NCI-H146 treated with DMSO at 0.1 percent for 48 hours (cell line): ENCODE results near the gene KIAA1328.
"Not testable (repeated sequence)": the region's sequence is repeated elsewhere in the genome, so short reads cannot be mapped to it uniquely, and the experiment has no call there.

Experiments used
- DNase-seq: peaks from one replicate; lab custom pipeline; 2025; ENCODE audit not compliant: unreplicated experiment; lab: John Stamatoyannopoulos, UW

The KIAA1328 gene

DNA sequence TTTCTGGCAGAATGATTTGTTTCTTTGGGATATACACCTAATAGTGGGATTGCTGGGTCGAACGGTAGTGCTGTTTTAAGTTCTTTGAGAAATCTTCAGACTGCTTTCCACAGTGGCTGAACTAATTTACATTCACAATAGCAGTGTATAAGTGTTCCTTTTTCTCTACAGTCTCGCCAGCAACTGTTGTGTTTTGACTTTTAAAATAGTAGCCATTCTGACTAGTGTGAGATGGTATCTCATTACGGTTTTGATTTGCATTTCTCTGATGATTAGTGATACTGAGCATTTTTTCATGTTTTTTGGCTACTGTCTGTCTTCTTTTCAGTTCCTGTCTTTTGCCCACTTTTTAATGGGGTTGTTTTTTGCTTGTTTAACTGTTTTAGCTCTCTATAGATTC, 306.2 kb downstream of the KIAA1328 start:
- no peak for DNase-seq

DNA sequence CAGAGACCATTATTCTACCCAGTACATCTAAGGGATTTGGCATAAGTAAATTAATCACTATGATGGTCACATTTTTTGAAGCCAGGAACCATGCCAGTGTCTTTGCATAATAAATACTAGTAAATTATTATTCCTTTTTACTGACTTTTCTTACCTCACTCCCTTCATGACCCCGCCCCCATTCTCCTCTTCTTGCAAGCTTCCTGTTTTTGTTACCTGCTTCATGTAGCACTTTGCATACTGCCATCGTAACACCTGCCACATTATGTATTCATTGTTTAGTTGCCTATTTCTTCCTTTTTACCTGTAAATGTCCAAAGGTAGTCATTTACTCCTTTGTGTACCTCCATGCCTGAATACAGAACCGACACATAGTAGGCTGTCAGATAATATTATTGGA, 309.5 kb downstream of the KIAA1328 start:
- DNase-seq: no peak

DNA sequence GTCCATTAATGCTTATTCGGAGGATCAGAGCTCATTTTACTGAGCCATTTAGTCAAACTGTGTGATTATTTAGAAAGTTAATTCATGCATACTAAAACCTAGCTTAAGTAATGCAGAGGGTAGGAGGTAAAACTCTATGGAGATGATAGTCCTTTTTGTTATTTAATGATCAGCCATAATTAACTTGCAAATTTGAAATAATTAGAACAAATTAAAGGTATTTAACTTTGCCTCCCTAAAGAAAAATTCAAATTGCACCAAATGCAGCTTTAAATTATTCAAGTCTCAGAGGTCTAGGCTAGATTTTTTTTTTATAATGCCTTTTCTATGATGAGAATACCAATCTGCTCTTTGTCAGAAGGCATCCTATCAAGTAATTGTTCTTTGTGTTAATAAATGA, 310.9 kb downstream of the KIAA1328 start:
- DNase-seq: no peak

DNA sequence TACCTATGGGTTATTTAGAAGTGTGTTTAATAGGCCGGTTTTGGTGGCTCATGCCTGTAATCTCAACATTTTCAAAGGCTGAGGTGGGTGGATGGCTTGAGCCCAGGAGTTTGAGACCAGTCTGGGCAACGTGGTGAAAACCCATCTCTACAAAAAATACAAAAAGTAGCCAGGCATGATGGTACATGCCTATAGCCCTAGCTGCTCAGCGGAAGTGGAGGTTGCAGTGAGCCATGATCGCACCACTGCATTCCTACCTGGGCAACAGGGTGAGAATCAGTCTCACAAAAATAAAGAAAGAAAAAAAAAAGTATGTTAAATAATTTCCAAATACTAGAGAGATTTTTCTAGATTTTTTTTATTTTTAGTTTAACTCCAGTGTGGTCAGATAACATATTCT, 316.0 kb downstream of the KIAA1328 start:
- no peak for DNase-seq

DNA sequence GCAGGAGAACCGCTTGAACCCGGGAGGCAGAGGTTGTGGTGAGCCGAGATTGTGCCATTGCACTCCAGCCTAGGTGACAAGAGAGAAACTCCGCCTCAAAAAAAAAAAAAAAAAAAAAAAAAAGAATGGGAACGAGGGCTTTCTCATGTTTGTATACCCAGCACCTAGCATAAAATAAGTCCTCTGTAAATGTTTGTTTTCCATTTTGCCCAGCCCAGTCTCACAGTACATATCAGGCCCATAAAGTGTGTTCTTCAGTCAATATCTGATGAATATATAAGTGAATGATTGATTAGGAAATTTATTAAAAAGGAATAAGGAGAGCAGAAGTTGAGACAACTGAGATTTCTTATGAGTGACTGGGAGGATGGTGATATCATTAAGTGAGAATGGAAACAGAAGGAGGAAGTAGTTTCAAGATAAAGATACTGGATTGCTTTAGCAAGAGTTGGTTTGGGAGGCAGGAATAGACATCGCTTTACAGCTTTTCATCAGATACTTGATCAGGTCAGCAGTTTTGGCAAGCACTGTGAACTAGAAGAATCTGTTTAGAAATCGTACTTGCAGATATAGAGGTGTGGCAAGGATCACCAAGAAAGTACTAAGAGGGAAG, 327.5 kb downstream of the KIAA1328 start:
- DNase-seq: no peak

DNA sequence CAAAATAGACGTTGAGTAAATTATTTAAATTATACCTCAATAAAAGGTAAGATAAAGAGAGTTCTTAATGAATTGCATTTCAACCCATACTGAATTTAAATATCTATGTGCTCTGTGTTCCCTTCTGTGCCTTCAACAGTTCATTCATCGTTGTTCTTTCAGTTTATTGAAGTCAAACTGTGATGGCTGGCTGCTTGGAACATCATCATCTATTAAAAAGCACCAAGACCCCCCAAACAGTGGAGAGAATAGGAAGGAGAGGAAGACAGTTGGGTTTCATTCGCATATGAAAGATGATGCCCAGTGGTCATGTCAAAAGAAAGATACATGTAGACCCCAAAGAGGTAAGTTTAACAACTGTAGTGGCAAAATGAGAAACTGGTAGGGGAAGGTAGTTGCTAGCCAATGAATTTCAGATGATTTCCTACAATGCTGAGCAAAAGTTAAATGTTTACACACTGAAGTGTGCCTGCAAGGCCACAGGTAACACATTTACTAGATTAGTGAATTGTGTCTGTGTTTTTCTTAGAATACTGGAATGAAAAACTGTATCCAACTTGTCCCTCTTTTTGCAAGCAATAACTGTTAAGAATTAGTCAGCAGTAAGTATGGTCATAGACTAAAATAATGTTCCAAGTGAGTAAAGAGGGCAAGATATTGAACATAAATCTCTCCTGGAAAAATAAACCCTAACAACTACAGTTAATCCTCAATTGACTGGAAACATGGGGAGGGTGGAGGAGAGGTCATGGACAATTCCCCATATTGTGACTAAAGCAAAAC, 331.3 kb downstream of the KIAA1328 start:
- DNase-seq: no peak

DNA sequence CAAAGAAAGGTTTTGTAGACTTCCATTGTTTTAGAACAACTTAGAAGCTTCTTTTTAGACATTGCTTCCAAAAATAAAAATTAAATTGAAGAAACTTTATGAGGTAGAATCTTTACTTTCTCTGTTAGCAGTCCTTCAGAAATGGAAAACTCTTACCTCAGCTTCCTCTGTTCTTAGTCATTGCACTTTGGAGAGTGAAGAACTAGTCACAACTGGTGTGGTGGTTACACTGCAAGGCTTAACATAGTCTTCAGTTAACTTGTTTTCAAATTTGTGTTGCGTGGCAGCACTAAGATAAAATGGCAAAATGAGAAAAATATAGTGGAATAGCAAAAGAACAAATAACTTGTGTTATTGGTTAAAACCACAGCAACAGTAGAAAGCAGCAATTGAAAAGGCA, 332.6 kb downstream of the KIAA1328 start:
- no peak for DNase-seq

DNA sequence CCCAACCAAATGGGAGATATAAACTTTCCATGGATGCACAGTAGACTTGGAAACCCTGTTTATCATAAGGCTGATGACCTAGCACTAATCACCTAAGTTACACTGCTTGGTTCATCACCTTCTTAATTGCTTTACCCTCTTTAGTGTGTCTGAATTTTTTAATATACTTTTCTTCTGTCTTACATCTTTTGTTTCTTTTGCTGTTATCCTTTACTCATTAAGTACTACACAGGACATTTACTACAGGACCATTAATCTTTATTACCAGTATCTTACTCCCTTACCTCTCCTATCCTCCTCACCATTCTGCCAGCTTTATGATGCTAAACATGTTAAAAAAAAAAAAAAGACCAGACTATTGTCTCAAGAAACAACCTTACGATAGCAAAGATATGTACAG, 333.6 kb downstream of the KIAA1328 start:
- no peak for DNase-seq

DNA sequence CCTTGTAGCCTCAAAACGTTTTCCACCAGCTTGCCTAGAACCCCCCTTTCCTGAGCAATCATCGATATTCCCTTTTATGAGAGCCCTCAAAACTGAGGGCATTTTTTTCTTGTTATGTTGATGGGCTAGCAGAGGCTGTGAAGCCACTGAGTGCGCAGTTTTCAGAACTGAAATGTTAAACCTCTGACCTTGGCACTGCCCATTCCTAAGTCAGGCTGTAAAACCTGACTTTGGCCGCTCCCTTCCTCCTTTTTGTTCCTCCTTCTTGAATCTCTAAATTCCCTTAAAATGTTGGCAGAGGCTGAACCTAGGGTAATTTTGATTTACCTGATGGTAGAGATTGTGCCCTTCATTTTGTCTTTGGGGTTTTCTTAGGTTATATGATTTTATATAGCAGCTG, 334.2 kb downstream of the KIAA1328 start:
- no peak for DNase-seq

DNA sequence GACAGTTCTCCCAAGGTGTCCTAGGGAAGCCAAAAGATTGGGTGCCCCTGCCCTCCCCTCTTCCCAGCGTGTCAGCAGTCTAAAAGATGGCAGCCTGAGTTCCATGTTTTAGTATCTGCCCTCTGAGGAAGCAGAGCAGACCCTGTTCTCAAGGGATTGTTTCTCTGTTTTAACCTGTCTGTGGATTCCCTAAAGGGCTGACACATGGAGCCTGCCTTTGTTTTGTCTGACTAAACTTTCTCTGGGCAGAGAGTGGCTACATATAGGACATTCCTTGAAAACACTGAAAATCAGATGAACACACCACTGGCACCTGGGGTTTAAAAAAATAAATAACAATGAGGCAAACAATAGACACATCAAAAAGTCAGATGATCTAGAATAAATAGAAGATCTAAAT, 337.6 kb downstream of the KIAA1328 start:
- no peak for DNase-seq

DNA sequence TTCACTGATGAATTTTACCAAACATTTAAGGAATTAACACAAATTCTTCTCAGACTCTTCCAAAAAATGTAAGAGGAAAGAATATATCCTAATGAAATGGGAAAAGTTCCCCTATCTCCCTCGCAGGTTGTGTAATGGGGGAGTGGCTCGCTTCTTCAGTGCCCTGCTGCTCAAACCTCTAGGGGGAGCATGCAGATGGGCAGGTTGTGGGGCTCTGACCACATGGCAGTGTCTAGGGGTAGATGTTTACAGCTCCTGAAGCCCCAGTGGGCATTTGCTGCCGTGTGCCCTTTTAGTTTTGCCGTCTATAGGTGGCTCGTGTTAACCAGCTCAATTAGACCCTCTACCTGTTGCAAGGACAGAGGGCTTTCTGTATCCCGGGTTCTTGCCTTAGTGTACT, 338.0 kb downstream of the KIAA1328 start:
- DNase-seq: not testable (repeated sequence)

DNA sequence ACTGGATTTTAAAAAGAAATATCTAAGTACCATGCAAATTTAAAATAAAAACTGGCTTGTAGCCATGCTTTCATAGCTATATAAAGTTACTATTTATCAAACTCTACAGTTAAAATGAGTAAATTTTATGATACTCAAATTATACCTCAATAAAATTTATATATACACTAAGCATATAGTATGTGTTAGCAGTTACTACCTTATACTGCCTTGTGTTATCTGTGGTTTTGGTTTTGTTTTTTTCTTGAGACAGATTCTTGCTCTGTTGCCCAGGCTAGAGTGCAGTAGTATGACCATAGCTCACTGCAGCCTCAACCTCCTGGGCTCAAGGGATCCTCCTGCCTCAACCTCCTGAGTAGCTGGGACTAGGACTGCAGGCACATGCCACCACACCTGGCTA, 342.1 kb downstream of the KIAA1328 start:
- no peak for DNase-seq

DNA sequence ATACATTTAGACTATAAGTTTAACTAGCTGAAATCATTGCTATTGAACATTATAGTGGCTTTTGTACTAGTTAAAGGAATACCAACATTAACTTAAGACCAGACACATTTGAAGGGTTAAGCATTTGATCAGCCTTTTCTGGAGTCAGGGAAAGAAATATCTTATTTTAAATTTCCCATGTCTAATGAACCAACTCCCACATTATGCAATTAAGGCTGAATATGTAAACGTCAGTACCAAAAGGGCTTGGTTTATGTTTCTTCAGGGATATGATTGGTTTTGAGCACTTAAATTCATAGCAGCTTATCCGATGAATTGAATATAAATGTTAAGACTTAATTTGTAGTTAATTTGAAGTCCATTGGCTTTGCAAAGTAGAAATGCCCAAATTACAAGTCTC, 344.5 kb downstream of the KIAA1328 start:
- DNase-seq: no peak

DNA sequence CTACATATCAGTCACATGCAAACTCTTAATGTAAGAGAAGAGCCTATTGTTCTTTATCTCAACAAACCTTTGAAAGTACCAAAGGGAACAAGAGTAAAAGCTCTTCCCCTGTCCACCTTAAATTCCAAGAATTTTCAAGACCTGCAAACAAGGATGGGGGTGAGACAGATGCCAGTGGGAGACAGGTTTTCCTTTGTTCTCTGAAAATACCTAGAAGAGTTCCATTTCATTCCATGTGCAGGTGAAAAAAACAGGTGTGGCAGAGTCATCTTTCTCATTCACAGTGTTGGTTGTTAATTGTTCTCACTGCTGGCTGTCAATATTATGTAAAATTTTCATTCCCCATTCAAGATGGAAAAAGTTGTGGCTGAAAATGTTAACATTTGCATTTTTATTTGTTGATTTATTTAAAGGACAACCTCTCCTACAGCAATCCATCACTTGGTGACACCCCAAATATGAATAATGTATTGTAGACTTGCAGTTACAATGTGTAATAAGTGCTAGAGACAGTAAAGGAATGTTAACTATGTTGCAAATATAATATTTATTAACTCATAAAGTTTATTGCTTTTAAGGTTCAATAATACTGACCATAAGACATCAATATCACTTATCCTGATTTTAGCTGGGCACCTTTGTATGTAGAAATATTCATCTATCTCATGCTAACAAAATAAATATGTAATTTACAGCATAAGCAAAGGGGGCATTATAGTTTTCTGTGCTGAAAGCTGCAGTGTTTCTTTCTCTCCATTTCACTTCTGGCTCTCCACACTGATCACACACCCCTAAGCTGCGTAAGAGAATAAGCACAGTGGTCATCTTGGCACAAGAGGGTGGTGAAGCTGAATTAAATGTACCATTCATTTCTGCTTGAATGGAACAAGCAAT, 347.0 kb downstream of the KIAA1328 start:
- DNase-seq: peak; percentile 90

DNA sequence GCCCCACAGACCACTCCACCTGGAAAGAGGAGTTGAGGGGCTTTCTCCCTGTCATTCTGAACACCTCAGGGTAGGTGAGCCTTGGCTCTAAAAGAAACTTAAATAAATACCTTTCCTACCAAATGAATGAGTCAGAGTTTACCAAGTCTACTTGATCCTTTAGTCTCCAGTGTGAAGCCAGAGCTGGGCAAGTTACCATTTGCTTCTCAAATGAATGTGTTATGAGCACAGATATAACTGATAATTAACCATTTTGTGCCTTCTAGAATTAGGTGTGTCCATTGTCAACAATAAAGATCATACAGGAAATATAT, 347.7 kb downstream of the KIAA1328 start:
- no peak for DNase-seq

DNA sequence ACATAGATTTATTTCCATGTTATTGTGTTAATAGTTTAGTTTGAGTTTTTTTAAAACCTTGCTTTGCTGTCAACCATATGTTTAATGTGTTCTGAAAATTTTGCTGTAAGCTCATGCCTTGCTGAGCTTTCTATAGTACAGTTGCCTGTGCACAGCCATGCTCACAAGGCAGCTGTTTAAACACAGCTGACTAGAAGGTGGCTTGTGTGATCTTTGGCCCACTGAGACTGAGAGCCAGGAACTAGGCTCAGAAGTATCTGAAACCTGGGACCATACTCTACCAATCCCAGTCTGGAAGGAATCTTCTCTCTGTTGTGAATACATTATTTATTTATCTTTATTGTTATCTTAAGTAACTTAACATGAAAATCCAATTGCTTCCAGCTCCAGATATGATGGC, 350.5 kb downstream of the KIAA1328 start:
- DNase-seq: peak; percentile 91

DNA sequence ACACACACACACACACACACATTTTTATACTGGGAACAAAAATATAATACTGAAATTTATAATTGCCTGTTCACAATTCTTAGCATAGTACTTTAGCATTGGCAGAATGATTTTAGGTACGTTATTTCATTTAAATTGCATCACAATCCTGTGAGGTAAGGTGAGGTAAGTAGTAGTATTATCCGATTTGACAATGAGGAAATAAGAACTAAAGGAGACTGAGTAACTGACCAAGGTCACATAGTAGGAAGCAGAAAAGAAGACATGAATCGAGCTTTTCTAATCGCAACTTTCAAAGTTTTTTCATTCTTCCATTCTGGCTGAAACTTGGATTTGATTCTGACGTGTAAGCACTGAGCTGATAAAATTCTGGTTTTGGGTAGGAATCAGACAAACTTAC, 351.2 kb downstream of the KIAA1328 start:
- no peak for DNase-seq

DNA sequence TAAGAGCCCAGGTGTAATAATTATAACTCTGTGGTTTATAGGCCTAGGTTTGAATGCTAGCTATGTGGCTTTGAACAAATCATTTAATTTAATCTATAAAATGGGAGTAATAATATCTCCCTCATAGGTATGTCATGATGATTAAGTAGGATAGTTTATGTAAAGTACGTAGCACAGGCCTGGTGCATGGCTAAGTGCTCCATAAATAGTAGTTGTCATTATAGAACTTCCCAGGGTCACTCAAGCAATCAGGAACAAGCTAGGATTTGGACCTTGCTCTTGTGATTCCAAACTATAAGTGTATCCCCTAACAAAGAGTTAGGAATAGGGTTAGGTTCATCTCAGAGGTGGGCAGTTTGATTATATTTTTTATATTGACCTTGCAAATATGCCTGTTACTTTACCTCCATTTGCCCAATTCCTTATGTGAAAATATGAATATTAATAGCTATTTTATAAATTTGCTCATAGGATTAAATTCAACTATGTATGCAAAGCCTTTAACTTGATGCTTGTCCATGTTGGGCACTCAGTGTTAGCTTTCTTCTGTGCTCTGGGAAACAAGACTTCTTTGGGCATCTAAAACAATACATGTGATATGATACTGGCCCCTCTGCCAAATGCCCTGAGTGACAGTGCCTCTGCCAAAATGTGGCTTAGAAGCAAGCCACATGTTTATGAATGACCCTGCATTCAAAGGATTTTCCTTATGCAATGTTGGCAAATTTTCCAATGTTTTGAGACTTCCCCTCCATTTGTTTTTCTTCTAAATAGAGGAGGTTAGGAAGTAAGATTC, 353.6 kb downstream of the KIAA1328 start:
- DNase-seq: no peak

DNA sequence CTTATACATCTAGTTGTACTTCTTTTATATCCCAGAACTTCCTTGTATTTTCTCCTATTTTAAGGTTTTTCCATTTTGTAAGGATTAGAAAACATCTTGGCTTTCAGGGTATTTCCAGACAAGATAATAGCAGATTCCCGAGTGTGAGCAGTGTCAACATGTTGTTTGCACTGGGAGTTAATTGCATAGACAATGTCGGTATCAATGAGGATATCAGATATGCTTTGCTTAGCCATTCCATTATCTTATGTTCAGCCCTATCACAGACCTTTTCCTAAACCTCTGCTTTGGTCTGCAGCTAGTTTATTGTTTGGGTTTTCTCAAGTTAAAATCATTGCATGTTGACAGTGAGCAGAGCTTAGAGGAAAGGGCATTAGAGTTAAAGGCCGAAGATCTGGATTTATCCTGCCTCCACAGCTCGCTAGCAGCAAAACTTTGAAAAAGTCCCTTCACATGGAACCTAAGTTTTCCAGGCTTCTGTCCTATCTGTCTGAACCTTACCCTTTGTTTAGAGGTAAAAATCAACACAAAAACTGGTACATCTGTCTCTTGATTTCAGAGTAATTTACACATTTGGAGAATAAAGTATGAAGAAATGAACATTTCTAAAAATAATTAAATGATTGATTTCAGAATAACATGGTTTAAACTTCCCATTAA, 355.4 kb downstream of the KIAA1328 start:
- peak; percentile 86 for DNase-seq

DNA sequence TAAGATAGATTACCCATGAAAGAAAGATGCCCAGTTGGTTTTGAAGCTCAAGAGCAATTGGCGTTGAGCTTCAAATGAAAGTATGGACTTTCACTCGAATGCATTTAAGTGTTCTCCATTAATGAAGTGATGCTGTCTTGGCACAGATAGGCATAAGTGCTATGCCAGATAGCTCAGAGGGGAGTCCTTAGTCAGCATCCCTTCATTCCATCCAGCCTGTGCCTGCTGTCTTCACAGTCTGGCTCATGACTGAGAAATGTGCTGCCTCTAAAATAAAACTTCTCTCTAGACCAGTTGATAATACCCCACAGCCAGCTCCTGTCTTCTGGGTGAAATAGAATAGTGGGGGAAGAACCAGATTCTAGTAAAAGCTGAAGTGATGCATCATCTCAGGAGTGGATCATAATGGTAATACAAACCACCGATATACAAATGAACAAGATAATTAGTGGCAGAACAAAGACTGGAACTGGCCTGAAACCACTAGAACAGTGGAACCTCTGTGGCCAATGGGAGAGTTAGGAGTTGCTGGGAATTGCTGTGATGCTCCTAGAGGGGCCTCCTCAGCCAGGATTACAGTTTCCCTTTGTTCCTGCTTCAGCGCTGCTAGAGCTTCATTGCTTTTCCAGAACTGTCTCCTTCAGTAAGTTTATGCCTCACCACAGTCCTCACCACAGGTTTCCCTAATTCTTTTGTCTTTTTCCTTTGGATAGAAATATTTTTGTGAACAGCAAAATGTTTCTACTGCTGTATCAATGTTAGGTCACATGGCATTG, 359.3 kb downstream of the KIAA1328 start:
- no peak for DNase-seq
